K562 treated with DMSO at 1 percent for 4 hours (cell line): ENCODE data around the gene LEFTY1. TPM values are rescaled to one million over a fixed set of nuclear protein-coding genes. Genes with fewer than 3 reads are reported as not detected.

Experiments
- total RNA-seq: library from RNA; unstranded; fragments of 300-600 nt; gene quantifications from 2 replicates; pipeline ENCODE4 v1.2.3, GENCODE V29; 2022; ENCODE audit not compliant: insufficient read depth

LEFTY1 gene
- not detected in 2 replicates for total RNA-seq

GRCh38 chr1:225888898-225889601 is at the start of gene LEFTY1:
TSS of gene LEFTY1 (minus strand) at chr1:225889146. CDS start at chr1:225889066, 80 bp downstream.

GRCh38 chr1:225923692-225924555 is 35.0 kb upstream of the LEFTY1 start, which contains the start of gene PYCR2:
TSS of gene PYCR2 (minus strand) at chr1:225924250. CDS start at chr1:225924110, 140 bp downstream.

GRCh38 chr1:225881959-225882693 is 6.8 kb downstream of the LEFTY1 start, which contains the start of gene TMEM63A:
TSS of gene TMEM63A (minus strand) at chr1:225882380. CDS start at chr1:225877580, 4,800 bp downstream.

Other genes with a start within 250 kb of the LEFTY1 start
- not detected in 2 replicates for gene ENAH, start 236.0 kb downstream of the LEFTY1 start, total RNA-seq
- gene SRP9, start 111.3 kb downstream of the LEFTY1 start, total RNA-seq: 255 and 285 TPM in 2 replicates
- 32.0 and 32.8 TPM in 2 replicates for gene EPHX1, start 79.0 kb downstream of the LEFTY1 start, total RNA-seq
- 28.8 and 35.5 TPM in 2 replicates for gene TMEM63A, start 6.8 kb downstream of the LEFTY1 start, total RNA-seq
- gene PYCR2, start 35.1 kb upstream of the LEFTY1 start, total RNA-seq: 197 and 201 TPM in 2 replicates
- not detected in 2 replicates for gene LEFTY2, start 52.1 kb upstream of the LEFTY1 start, total RNA-seq
- 14.4 and 14.5 TPM in 2 replicates for gene SDE2, start 110.2 kb upstream of the LEFTY1 start, total RNA-seq
- 624 and 668 TPM in 2 replicates for gene H3-3A, start 173.6 kb upstream of the LEFTY1 start, total RNA-seq